Measurements from ENCODE around the gene LRP8. TPM values are rescaled to one million over a fixed set of nuclear protein-coding genes. Genes with fewer than 3 reads are reported as not detected.

Gene LRP8
- total and polyA plus RNA-seq, 2 donors (not counting 1 experiment from before 2014, with no cell fraction given), result 7.8 to 9.4 TPM

DNA sequence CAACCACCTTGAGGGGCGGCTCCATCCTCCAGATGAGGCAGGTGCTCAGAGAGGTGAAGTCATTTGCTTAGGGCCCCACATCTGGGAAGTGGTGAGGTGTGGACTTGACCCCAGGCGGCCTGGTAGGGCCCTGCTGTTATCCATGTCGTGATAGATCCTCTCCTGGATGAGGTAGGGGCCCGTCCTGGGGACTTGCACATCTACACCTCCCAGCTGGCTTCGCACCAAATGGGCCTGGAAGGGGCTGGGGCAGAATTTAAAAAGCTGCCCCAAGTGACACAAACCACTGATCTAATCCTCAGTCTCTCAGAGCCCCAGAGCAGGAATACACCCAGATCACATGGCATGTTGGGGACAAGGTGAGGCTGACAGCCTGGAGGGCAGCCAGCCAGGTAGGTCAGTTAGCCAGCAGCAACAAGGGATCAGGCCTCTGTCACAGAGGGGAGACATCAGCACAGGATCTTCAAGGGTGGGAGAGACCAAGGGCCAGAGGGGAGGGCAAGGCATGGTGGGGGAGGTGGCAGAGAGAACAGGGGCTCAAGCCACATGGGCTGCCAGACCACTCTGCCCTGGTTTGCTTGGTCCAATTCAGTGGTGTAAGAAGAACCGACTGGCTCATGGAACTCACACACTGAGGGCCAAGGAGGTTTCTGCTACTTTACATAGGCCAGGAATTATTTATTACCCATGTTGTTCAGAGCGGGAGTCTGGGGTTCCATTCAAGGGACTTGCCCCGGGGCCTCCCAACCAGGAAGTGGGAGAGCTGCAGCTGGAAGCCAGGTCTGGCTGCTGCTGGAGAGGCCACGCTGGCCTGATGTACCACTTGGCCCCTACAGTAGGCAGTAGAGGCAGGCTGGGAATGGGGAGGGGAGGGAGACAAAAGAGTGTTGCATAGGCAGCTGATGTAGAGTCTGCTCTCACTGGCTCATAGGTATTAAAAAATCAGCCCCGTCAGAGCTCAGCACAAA, 12.1 kb downstream of the LRP8 start:
- Histone ChIP-seq H3K4me1 (ENCODE audit: control insufficient read depth in 2 of 2, insufficient read depth in 2 of 2, low read length in 2 of 2) (peaks cover 4 to 39% of the 10 kb centered on the region in 2 donors), H3K79me2 (ENCODE audit: control insufficient read depth, insufficient read depth, low read length) (peaks cover 26% of the 10 kb centered on the region), H3K9ac (ENCODE audit: low read length) (no peak overlapping the region), H3K36me3 (replicated peaks in 1 of 2; ENCODE audit: control extremely low read depth in 1 of 2, control insufficient read depth in 1 of 2, extremely low read depth in 1 of 2, insufficient read depth in 2 of 2, low read length in 1 of 2) (no peaks in the 10 kb centered on the region), H2AFZ (ENCODE audit: insufficient read depth, low read depth, low read length, poor library complexity, severe bottlenecking) (no peak overlapping the region), H3K27me3 (replicated peaks in 1 of 4; ENCODE audit: control extremely low read depth in 1 of 4, control insufficient read depth in 3 of 4, insufficient read depth in 4 of 4, low read length in 3 of 4) (no peaks in the 10 kb centered on the region), H3K27ac (ENCODE audit: low read length in 2 of 2) (no peak overlapping the region), H3K4me3 (ENCODE audit: control extremely low read depth in 1 of 5, extremely low read depth in 1 of 5, insufficient read depth in 1 of 5, low read depth in 2 of 5, low read length in 4 of 5) (no peak overlapping the region), H3K4me2 (replicated peaks; ENCODE audit: low read depth, low read length, poor library complexity, severe bottlenecking) (no peak overlapping the region), H4K20me1 (ENCODE audit: control insufficient read depth, insufficient read depth, low read length, poor library complexity, severe bottlenecking) (no peaks in the 10 kb centered on the region), H3K9me3 (ENCODE audit: control extremely low read depth in 1 of 3, control insufficient read depth in 2 of 3, insufficient read depth in 1 of 3, low read length in 2 of 3) (no peaks in the 10 kb centered on the region)
- no peak for DNase-seq
- Mint-ChIP-seq H3K4me1 (peaks cover 29% of the 10 kb centered on the region), H3K4me3 (no peak overlapping the region), H3K27me3 (no peaks in the 10 kb centered on the region), H3K27ac (no peak overlapping the region), H3K9me3 (ENCODE audit: insufficient read depth) (no peaks in the 10 kb centered on the region)
- intact Hi-C loops (cut with micrococcal nuclease), result no loop called here
- WGBS (ENCODE audit: insufficient coverage), result 69% methylated on average over 8 of the region's 10 CpGs
- CTCF ChIA-PET, result no interaction called here
- ATAC-seq (ENCODE audit: low read depth), result no peak
- POLR2A ChIA-PET, result no interaction called here
- TF ChIP-seq EZH2 (IDR thresholded peaks at IDR 0.05; ENCODE audit: borderline replicate concordance, insufficient read depth, low read depth, low read length, poor library complexity, severe bottlenecking), result no peak
- TF ChIP-seq, protein P1, sequence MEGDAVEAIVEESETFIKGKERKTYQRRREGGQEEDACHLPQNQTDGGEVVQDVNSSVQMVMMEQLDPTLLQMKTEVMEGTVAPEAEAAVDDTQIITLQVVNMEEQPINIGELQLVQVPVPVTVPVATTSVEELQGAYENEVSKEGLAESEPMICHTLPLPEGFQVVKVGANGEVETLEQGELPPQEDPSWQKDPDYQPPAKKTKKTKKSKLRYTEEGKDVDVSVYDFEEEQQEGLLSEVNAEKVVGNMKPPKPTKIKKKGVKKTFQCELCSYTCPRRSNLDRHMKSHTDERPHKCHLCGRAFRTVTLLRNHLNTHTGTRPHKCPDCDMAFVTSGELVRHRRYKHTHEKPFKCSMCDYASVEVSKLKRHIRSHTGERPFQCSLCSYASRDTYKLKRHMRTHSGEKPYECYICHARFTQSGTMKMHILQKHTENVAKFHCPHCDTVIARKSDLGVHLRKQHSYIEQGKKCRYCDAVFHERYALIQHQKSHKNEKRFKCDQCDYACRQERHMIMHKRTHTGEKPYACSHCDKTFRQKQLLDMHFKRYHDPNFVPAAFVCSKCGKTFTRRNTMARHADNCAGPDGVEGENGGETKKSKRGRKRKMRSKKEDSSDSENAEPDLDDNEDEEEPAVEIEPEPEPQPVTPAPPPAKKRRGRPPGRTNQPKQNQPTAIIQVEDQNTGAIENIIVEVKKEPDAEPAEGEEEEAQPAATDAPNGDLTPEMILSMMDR (IDR thresholded peaks at IDR 0.05), result no peak

DNA sequence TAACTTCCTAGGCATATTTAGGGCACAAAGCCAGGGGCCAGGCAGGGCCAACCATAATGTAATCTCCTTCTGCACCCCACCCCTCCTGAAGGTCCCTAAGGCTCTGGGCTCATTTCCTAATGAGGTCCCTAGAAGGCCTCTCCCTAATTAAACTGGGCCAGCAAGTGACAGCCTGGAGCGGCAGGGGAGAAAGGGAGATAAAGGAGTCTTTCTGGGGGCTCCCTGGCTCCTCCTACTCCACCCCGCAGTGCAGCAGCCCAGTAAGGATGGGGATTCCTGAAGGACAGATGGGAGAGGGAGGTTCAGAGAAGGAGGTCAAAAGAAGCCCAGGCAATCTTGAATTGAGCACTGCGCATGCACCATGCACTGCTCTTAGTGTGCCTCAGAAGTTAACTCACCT, 12.8 kb downstream of the LRP8 start:
- Histone ChIP-seq H3K27ac (ENCODE audit: low read length in 2 of 2) (no peak overlapping the region), H3K79me2 (ENCODE audit: control insufficient read depth, insufficient read depth, low read length) (peaks cover 25% of the 10 kb centered on the region), H2AFZ (ENCODE audit: insufficient read depth, low read depth, low read length, poor library complexity, severe bottlenecking) (no peak overlapping the region), H3K4me2 (replicated peaks; ENCODE audit: low read depth, low read length, poor library complexity, severe bottlenecking) (no peak overlapping the region), H3K4me3 (ENCODE audit: control extremely low read depth in 1 of 5, extremely low read depth in 1 of 5, insufficient read depth in 1 of 5, low read depth in 2 of 5, low read length in 4 of 5) (no peak overlapping the region), H3K27me3 (replicated peaks in 1 of 4; ENCODE audit: control extremely low read depth in 1 of 4, control insufficient read depth in 3 of 4, insufficient read depth in 4 of 4, low read length in 3 of 4) (no peaks in the 10 kb centered on the region), H3K9ac (ENCODE audit: low read length) (no peak overlapping the region), H3K36me3 (replicated peaks in 1 of 2; ENCODE audit: control extremely low read depth in 1 of 2, control insufficient read depth in 1 of 2, extremely low read depth in 1 of 2, insufficient read depth in 2 of 2, low read length in 1 of 2) (no peaks in the 10 kb centered on the region), H3K9me3 (ENCODE audit: control extremely low read depth in 1 of 3, control insufficient read depth in 2 of 3, insufficient read depth in 1 of 3, low read length in 2 of 3) (no peaks in the 10 kb centered on the region), H4K20me1 (ENCODE audit: control insufficient read depth, insufficient read depth, low read length, poor library complexity, severe bottlenecking) (no peaks in the 10 kb centered on the region), H3K4me1 (ENCODE audit: control insufficient read depth in 2 of 2, insufficient read depth in 2 of 2, low read length in 2 of 2) (peaks cover 4 to 39% of the 10 kb centered on the region in 2 donors)
- TF ChIP-seq, protein P1 (IDR thresholded peaks at IDR 0.05), result no peak
- no peak for TF ChIP-seq EZH2 (IDR thresholded peaks at IDR 0.05; ENCODE audit: borderline replicate concordance, insufficient read depth, low read depth, low read length, poor library complexity, severe bottlenecking)
- Mint-ChIP-seq H3K4me3 (no peak overlapping the region), H3K4me1 (peaks cover 29% of the 10 kb centered on the region), H3K9me3 (ENCODE audit: insufficient read depth) (no peaks in the 10 kb centered on the region), H3K27me3 (no peaks in the 10 kb centered on the region), H3K27ac (no peak overlapping the region)
- WGBS (ENCODE audit: insufficient coverage), result 100% methylated on average over 1 of the region's 3 CpGs
- ChIA-PET CTCF (no interaction called here), POLR2A (no interaction called here)
- DNase-seq (no peak), ATAC-seq (ENCODE audit: low read depth) (no peak)
- intact Hi-C loops (cut with micrococcal nuclease), result no loop called here

Data from B cell (primary cell).